Measurements from ENCODE around the gene ETFB. TPM values are rescaled to one million over a fixed set of nuclear protein-coding genes. Genes with fewer than 3 reads are reported as not detected.

The ETFB gene
- total RNA-seq, 1 experiment from 2014 or later, result 114 TPM

DNA sequence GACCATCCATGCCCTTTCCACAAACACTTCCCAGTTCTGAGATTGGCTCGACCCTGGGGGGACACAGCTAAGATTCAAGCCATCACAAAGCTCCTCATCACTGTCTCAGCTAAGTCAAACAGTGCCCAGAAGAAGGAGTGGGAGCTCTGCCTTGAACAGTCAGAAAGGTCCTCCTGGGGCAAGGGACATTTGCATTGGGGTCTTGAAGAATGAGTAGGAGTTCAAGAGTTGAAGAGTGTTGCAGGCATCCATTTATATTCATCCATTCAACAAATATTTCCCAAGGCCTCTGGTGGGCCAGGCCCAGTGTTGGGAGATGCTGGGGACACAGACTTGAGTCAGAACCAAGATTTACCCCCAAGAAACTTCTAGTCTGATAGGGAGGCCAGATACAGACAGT lies 48.2 kb downstream of the ETFB start:
- Mint-ChIP-seq H3K27ac (ENCODE audit: low read depth, unreplicated experiment) (no peak overlapping the region), H3K9me3 (ENCODE audit: unreplicated experiment) (peaks cover 44% of the 10 kb centered on the region), H3K4me3 (ENCODE audit: unreplicated experiment) (no peak overlapping the region), H3K36me3 (ENCODE audit: insufficient read depth, unreplicated experiment) (peaks cover 6% of the 10 kb centered on the region), H3K4me1 (ENCODE audit: insufficient read depth, unreplicated experiment) (no peaks in the 10 kb centered on the region), H3K27me3 (ENCODE audit: insufficient read depth, unreplicated experiment) (no peaks in the 10 kb centered on the region)
- no peak for DNase-seq (ENCODE audit: unreplicated experiment)
- TF ChIP-seq CTCF (IDR thresholded peaks at IDR 0.05; ENCODE audit: unreplicated experiment), result no peak
- intact Hi-C loops (cut with micrococcal nuclease), result no loop called here
- ChIA-PET POLR2A (no interaction called here), CTCF (interaction anchor here (0.6 kb wide), 1 partner anchor 47 kb away, joined by 3 read pairs; no protein-coding TSS in a partner anchor)
- no TSS peak for BruUV-seq (replicated peaks)

DNA sequence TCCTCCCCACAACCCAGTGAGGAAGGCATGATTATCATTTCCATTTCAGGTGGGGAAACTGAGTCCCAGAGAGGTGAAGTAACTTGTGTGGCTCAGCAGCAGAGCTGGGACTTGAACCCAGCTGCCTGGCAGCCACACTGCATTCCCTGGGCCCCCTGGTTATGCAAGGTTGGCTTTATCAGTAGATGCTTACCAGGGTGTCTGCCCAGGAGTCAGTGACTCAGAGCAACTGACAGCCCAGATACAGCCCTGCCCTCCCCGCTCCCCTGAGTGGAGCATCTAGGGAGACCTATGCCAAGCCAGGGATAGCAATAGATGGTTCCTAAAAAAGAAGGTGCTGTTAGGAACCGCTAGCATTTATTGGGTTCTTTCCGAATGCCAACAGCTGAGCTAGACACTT lies 48.8 kb downstream of the ETFB start:
- no peak for DNase-seq (ENCODE audit: unreplicated experiment)
- BruUV-seq (replicated peaks), result no TSS peak
- Mint-ChIP-seq H3K4me1 (ENCODE audit: insufficient read depth, unreplicated experiment) (no peaks in the 10 kb centered on the region), H3K9me3 (ENCODE audit: unreplicated experiment) (peaks cover 40% of the 10 kb centered on the region), H3K36me3 (ENCODE audit: insufficient read depth, unreplicated experiment) (peaks cover 6% of the 10 kb centered on the region), H3K27ac (ENCODE audit: low read depth, unreplicated experiment) (no peak overlapping the region), H3K4me3 (ENCODE audit: unreplicated experiment) (no peak overlapping the region), H3K27me3 (ENCODE audit: insufficient read depth, unreplicated experiment) (no peaks in the 10 kb centered on the region)
- POLR2A ChIA-PET, result no interaction called here
- no peak for TF ChIP-seq CTCF (IDR thresholded peaks at IDR 0.05; ENCODE audit: unreplicated experiment)
- CTCF ChIA-PET, result interaction anchor here (0.6 kb wide), 2 partner anchors 47 to 156 kb away, joined by 3 to 4 read pairs; no protein-coding TSS in a partner anchor
- intact Hi-C loops (cut with micrococcal nuclease), result no loop called here

- ChIA-PET CTCF (interaction anchor here (0.6 kb wide), 1 partner anchor 157 kb away, joined by 4 read pairs; no protein-coding TSS in a partner anchor), POLR2A (no interaction called here)
- Mint-ChIP-seq H3K4me1 (ENCODE audit: insufficient read depth, unreplicated experiment) (no peaks in the 10 kb centered on the region), H3K27ac (ENCODE audit: low read depth, unreplicated experiment) (no peak overlapping the region), H3K4me3 (ENCODE audit: unreplicated experiment) (no peak overlapping the region), H3K36me3 (ENCODE audit: insufficient read depth, unreplicated experiment) (peaks cover 6% of the 10 kb centered on the region), H3K27me3 (ENCODE audit: insufficient read depth, unreplicated experiment) (no peaks in the 10 kb centered on the region), H3K9me3 (ENCODE audit: unreplicated experiment) (peaks cover 34% of the 10 kb centered on the region)
- no peak for TF ChIP-seq CTCF (IDR thresholded peaks at IDR 0.05; ENCODE audit: unreplicated experiment)
- DNase-seq (ENCODE audit: unreplicated experiment), result no peak
- intact Hi-C loops (cut with micrococcal nuclease), result no loop called here
- no TSS peak for BruUV-seq (replicated peaks)
Measured at GRCh38 chr19:51316688-51317087, 49.5 kb downstream of the ETFB start.

- no peak for TF ChIP-seq CTCF (IDR thresholded peaks at IDR 0.05; ENCODE audit: unreplicated experiment)
- H3K27ac Mint-ChIP-seq (ENCODE audit: low read depth, unreplicated experiment), result no peak within 1 kb of the TSS
- no TSS peak for BruUV-seq (replicated peaks)
- H3K4me1 Mint-ChIP-seq (ENCODE audit: insufficient read depth, unreplicated experiment), result no peaks in the 10 kb centered on the region
- intact Hi-C loops (cut with micrococcal nuclease), result no loop called here
- peaks cover 6% of the 10 kb centered on the region for H3K36me3 Mint-ChIP-seq (ENCODE audit: insufficient read depth, unreplicated experiment)
- no peak within 1 kb of the TSS for H3K4me3 Mint-ChIP-seq (ENCODE audit: unreplicated experiment)
- DNase-seq (ENCODE audit: unreplicated experiment), result no peak
- no peaks in the 10 kb centered on the region for H3K27me3 Mint-ChIP-seq (ENCODE audit: insufficient read depth, unreplicated experiment)
- ChIA-PET CTCF (interaction anchor here (0.6 kb wide), 1 partner anchor 44 kb away, joined by 3 read pairs; no protein-coding TSS in a partner anchor), POLR2A (no interaction called here)
- peaks cover 52% of the 10 kb centered on the region for H3K9me3 Mint-ChIP-seq (ENCODE audit: unreplicated experiment)
Measured at GRCh38 chr19:51311351-51312257, 54.6 kb downstream of the ETFB start, which contains the start of gene IGLON5. IGLON5 (plus strand) TSS chr19:51311644; CDS start chr19:51311848, 204 bp downstream.
